Osteocyte (in vitro differentiated cells): ENCODE measurements around the gene RGS8. TPM values are rescaled to one million over a fixed set of nuclear protein-coding genes. Genes with fewer than 3 reads are reported as not detected.

ENCODE experiments used
- DNase-seq: peaks from one replicate; pipeline ENCODE4 v3.0.0; 2021; ENCODE audit warnings: mixed read lengths; ENCODE audit not compliant: unreplicated experiment; ENCODE audit errors: extremely low spot score
- H3K27ac Mint-ChIP-seq: one replicate; pipeline ENCODE4 v1.8.0; 2021; ENCODE audit warnings: mild to moderate bottlenecking, mixed read lengths; ENCODE audit not compliant: unreplicated experiment
- H3K27me3 Mint-ChIP-seq: one replicate; pipeline ENCODE4 v1.8.0; 2021; ENCODE audit warnings: mixed read lengths; ENCODE audit not compliant: unreplicated experiment
- H3K36me3 Mint-ChIP-seq: one replicate; pipeline ENCODE4 v1.8.0; 2021; ENCODE audit warnings: mixed read lengths; ENCODE audit not compliant: unreplicated experiment
- H3K4me1 Mint-ChIP-seq: one replicate; pipeline ENCODE4 v1.8.0; 2021; ENCODE audit warnings: mixed read lengths; ENCODE audit not compliant: unreplicated experiment
- H3K4me3 Mint-ChIP-seq: one replicate; pipeline ENCODE4 v1.8.0; 2021; ENCODE audit warnings: mild to moderate bottlenecking, moderate library complexity, mixed read lengths; ENCODE audit not compliant: unreplicated experiment
- H3K9me3 Mint-ChIP-seq: one replicate; pipeline ENCODE4 v1.8.0; 2021; ENCODE audit warnings: mixed read lengths; ENCODE audit not compliant: unreplicated experiment
- CTCF ChIP-seq: fragments of 200-600 bp; sonication (generic); IDR thresholded peaks from 2 replicates; pipeline ENCODE4 v1.5.0; 2021; ENCODE audit warnings: antibody characterized with exemption, mild to moderate bottlenecking, moderate library complexity
- long read RNA-seq: library from polyadenylated mRNA; unstranded; transcript quantifications from one replicate; pipeline ENCODE4 v2.0.0, GENCODE V29; 2021
- total RNA-seq: library from RNA; stranded (reverse); gene quantifications from 2 replicates; pipeline ENCODE4 v1.2.1, GENCODE V29; 2021

The RGS8 gene
- not detected in 2 replicates for total RNA-seq
- long read RNA-seq = 0 reads

- DNase-seq = no peak
- TF ChIP-seq CTCF = no peak
- H3K9me3 Mint-ChIP-seq = no peaks in the 10 kb centered on the region
- peaks cover 18% of the 10 kb centered on the region for H3K4me1 Mint-ChIP-seq
- H3K36me3 Mint-ChIP-seq = no peaks in the 10 kb centered on the region
- no peak within 1 kb of the TSS for H3K27ac Mint-ChIP-seq
- no peak within 1 kb of the TSS for H3K4me3 Mint-ChIP-seq
- peaks cover 18% of the 10 kb centered on the region for H3K27me3 Mint-ChIP-seq
Observed at GRCh38 chr1:182684116-182684828, at the start of gene RGS8. RGS8 (minus strand) TSS chr1:182684587; CDS start chr1:182669649, 14,938 bp downstream.

GRCh38 chr1:182731852-182732575, 47.6 kb upstream of the RGS8 start:
- no peak for TF ChIP-seq CTCF
- Mint-ChIP-seq H3K36me3 (no peaks in the 10 kb centered on the region), H3K27me3 (peaks cover 27% of the 10 kb centered on the region), H3K9me3 (peaks cover 5% of the 10 kb centered on the region), H3K4me3 (no peak overlapping the region), H3K27ac (no peak overlapping the region), H3K4me1 (no peaks in the 10 kb centered on the region)
- no peak for DNase-seq

- no peak for DNase-seq
- Mint-ChIP-seq H3K36me3 (no peaks in the 10 kb centered on the region), H3K27ac (no peak overlapping the region), H3K27me3 (peaks cover 14% of the 10 kb centered on the region), H3K9me3 (no peaks in the 10 kb centered on the region), H3K4me3 (no peak overlapping the region), H3K4me1 (no peaks in the 10 kb centered on the region)
- TF ChIP-seq CTCF = no peak
Observed at GRCh38 chr1:182726912-182727311, 42.5 kb upstream of the RGS8 start.

- H3K4me1 Mint-ChIP-seq = no peaks in the 10 kb centered on the region
- H3K27ac Mint-ChIP-seq = no peak overlapping the region
- no peaks in the 10 kb centered on the region for H3K36me3 Mint-ChIP-seq
- no peak for DNase-seq
- H3K27me3 Mint-ChIP-seq = peaks cover 3% of the 10 kb centered on the region
- no peak for TF ChIP-seq CTCF
- H3K9me3 Mint-ChIP-seq = no peaks in the 10 kb centered on the region
- no peak overlapping the region for H3K4me3 Mint-ChIP-seq
Observed at GRCh38 chr1:182725259-182726255, 41.2 kb upstream of the RGS8 start.
